ENCODE results near the gene C4B.
"Not testable (repeated sequence)": the region's sequence is repeated elsewhere in the genome, so short reads cannot be mapped to it uniquely, and the experiment has no call there.

- not testable (repeated sequence) for TF ChIP-seq CTCF (IDR thresholded peaks at IDR 0.05; ENCODE audit: poor library complexity); EZH2phosphoT487 (IDR thresholded peaks at IDR 0.05; ENCODE audit: low read depth, severe bottlenecking, unreplicated experiment); EZH2 (IDR thresholded peaks at IDR 0.05; ENCODE audit: borderline replicate concordance)
These were observed 33.6 kb upstream of the C4B start for GRCh38 chr6:31980998-31981397.
